HG02852 (cell line): Measurements from ENCODE around the gene TM2D1.

Experiments used
- ATAC-seq: cut with Tn5 transposase; IDR thresholded peaks from one replicate; pipeline ENCODE4 v1.9.1; 2021; ENCODE audit warnings: mild to moderate bottlenecking, moderate library complexity; ENCODE audit not compliant: unreplicated experiment

TM2D1 gene

DNA sequence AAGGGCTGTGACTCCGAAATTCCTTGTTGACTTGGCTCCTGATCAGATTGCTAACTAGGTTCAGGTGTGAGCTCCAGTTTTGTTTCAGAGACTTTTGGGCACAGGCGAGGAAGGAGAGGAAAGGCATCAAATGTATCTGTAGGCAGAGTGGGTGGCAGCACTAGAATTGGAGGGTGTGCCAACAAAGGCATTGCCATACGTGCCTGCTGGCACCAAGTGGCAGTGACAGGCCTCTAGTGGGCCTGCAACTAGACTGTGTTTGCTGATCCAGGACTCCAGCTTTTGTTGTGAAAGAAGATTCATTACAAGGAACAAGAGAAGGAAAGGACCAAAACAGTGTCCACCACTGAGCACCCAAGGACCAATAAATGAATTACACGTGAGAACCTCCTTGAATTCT, 79.5 kb downstream of the TM2D1 start:
- ATAC-seq = no peak

DNA sequence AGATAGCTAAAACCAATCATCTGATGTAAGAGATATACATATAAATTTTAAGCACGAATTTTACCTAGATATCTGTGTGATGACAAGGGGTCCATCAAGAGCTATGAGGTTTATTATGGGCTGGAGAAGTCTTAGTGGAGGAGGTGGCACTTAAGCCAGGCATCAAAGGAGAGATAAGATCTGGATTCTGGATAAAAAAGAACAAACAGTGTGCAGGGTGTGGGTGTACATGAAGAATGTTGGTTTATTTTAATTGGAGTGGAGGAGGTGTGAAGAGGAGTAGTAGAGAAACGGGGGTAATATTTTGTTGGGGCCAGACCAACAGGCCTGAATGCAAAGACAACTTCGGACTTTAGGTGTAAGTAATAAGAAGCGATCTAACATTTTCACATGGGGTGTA, 80.6 kb downstream of the TM2D1 start:
- no peak for ATAC-seq

DNA sequence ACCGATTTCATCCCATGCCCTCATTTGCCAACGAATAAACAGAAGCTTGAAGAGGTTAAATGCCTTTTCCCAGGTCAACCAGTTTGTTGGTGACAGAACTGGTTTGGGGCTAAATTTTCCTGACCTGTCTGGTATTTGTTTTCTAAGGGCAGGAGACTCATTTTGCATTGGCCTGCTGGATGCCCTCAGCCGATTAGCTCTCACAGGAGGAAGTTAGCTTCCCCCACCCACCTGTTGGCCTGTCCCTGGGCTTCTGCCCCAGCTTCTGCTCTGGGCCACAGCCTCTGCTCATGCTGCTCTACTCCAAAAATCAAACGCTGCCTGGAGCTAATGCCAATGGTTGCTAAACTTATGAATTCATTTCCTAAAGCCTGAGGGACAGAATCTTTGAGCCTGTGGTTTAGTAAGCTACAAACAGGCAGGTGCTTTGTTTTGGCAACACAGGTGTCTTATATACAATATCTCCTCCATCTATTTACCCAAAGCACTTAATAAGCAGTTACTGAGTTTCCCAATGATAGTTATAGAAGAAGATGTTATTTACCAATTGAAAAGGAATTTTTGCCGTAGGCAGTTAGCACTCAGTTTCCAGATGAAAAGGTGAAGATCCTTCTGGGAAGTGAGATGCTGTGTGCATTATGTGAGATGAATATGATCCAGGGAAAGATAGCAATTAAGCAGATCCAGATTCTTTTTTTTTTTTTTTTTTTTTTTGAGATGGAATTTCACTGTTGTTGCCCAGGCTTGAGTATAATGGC, 82.3 kb downstream of the TM2D1 start:
- ATAC-seq = no peak

DNA sequence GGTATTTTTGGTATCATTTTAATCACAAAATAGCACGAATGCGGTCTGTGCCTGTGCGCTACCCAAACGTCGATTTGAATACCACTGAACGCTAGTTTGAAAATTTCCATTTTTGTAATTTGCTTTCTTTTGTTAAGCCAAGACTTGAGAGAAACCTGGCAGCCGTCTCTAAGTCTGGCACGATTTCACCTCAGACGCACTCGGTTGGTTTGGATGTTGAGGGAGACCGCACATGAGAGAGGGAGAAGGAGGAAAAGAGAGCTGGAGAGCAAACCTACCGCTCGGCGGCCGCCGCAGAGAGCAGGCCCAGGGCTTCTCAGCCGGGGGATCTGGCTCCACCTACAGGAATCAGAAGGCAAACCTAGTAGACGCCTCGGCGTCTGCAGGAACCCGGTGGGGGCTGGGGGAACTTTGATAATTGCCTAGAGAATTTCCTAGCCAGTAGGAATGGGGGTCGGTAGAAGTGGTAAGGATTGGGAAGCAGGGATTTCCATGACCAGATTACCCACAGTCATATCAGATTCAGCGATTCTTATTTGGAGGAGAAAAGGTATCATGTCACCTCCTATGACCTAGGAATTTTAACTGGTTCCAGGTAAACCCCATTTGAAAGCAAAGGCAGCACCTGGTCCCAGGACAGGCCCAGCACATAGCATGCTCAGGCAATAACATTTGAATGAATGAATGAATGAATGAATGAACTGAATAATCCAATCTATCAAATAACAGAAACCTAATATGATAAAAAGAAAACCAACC, 83.2 kb downstream of the TM2D1 start:
- ATAC-seq = peak; percentile 98

DNA sequence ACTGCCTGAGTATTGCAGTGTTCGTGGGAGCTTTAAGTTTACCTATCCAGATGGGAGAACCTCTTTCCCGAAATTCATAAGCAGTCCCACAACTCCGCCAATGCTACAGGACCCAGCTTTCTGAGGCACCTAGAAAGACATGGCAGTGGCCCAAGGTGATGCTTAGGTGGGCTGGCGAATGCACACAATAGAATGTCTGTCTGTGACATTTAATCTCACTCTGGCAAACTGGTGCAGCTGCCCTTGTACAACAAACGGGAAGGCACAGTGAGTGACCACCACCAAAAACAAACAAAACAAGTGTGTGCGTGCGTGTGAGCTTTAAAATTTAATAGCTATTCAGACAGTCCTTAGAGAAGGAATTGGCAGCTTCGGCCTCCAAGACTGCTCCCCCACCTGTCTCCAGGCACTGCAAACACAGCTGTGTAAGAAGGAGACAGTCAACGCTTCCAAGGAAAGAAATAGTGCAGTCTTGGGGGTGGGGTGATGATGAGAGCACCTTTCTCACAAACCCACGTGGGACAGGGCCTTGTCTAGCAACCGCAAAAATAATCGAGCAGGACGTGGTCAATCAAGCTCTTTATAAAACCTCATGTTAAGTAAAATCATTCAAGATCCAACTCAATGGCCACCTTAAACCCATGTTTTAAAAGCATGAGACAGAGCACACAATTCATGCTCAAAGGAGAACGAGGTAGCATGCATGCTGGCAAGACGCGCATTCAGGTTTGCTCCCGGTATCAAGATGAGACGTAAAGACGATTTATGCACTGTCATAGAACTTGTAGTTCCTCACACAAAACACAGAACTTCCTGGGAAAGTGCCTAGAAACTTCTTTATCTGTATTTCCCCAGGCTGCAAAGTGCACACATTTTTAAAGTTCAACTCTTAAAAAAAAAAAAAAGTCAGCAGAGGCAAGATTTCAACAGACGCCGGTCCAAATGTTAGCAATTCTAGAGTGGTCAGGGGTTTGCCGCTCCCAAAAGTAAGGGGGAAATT, 84.1 kb downstream of the TM2D1 start:
- no peak for ATAC-seq

DNA sequence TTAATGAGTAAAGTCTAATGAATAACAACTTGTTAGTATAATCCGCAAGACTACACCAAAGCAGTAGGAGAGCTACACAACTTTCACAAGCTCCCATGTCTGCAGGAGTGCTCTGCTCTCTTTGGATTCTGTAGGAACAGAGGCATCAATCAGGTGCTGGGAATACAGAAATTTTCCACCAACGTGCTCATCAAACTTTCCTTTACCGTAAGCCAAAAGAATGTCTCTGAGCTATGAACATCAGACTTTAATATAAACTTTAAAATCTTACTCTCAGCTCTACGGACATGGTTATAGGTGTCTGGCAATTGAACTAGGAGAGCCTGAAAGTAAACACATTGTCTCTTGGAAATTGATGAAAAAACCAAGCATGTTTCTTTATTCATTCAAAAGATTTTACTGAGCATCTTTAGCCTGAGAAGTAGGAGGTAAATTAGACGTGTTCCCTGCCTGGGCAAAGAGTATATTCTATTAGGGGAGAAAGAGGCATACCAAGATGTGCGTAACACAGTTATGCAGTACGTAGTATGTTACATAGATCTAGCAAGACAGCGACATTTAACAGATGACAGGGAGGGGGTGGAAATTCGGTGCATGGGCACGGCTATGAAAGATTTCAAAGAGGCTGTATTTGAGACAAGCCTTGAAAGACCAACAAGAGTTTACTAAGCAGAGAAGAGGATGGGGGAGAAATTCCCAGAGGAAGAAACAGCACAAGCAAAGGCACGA, 85.2 kb downstream of the TM2D1 start:
- no peak for ATAC-seq

DNA sequence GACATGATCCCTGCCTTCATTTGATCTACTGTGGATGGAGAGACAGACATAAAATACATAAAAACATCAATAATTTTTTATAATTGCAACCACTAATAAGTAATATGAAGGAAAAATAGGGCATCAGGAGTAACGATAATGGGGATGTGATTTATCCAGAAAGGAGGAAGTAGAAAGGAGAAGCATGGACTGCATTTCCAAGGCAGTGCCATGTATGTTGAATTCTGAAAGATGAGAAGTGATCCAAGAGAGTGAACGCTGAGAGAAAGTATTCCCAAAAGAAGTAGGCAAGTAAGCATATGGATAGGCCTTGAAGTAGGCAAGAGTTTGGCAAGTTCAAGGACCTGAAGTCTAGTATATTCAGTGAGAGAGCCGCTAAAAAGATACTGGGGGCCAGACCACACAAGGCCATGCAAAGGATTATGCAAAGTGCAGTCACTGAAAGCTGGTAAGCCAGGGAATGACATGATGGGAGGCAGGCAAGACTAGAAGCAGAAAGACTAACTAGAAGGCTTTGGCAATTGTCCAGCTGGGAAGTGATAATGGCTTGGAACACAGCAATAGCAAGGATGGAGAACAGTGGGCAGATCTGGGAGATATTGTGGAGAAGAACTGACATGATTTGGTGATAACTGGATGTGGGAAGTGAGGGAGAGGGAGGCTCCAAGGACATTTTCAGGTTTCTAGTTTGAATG, 85.9 kb downstream of the TM2D1 start:
- no peak for ATAC-seq

DNA sequence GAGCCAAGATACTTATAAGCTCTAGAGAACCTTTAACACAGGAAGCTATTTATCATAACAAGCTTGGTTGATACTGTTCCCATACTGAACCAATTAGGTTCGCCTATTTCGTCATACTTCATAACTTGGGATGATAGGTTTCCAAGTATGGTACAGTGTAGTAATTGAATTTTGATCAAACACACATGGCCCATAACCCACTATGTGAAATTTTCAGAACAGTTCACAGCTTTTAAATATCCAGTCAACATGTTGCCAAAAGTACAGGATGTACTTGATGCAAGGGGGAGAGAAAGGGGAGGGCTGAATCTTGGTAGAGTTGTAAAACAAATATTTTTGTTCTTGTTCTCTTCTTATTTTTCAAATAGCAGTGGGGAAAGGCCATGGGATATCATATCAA, 86.6 kb downstream of the TM2D1 start:
- ATAC-seq = no peak

DNA sequence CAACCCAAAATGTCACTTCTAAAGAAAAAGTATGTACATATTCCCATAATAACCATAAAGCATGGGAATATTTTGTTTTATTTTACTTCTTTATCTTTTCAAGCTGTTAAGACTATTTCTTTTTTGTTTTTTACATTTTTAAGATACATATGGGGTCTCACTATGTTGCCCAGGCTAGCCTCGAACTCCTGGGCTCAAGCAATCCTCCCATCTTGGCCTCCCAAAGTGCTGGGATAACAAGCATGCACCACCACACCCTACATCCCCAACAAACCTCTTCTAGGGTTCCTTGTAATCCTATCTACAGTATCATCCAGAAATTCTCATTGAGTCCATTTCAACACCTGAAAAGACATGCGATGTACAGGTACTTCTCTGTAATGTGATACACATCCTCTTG, 87.5 kb downstream of the TM2D1 start:
- no peak for ATAC-seq

DNA sequence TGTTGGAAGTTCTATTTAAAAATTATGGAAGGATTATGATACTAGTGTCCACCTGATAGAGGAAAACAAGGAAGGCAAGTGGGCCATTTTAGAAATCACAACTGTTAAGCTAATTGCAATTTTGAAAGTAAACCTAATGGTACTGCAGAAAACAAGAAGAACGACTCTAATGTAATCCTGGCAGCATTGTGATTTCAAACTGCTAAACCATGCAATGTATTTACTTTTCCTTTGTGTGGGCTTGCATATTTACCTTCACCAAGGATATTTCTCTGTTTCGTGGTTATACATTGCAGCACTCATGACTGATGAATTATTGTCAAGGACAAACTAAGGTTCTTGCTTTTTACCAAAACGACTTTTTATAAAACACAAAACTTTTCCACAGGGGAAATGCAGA, 88.1 kb downstream of the TM2D1 start:
- ATAC-seq = no peak

DNA sequence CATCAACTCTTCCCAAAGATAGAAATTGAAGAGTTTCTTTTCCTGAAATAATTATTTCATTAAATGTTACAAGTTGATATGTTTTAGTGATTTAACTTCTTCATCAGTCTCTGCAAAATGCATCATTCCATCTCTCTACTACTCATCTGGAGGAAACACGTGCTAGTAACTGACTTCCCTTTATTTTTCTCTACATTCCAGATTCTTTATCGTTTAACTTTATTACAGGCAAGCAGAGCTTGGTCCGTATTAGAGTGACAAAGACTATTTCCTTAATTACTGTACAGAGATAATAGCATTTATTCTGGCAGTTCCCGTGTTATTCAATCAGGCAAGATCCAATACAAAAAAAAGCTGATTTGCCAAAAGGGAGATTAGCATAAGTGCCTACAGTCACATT, 88.6 kb downstream of the TM2D1 start:
- no peak for ATAC-seq

DNA sequence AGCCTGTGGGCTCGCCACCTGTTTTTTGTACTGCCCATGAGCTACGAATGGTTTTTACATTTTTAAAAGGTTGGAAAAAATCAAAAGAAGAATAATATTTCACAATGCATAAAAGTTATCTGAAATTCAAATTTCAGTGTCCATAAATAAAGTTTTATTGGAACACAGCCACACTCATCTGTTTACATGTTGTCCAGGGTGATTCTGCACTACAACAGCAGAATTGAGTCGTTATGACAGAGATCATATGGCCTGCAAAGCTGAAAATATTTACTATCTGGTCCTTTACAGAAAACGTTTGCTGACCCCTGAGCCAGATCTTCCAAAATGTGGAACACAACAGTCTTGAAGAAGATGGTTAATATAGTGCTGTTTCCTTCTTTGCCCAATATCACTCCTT, 89.4 kb downstream of the TM2D1 start:
- ATAC-seq = no peak

DNA sequence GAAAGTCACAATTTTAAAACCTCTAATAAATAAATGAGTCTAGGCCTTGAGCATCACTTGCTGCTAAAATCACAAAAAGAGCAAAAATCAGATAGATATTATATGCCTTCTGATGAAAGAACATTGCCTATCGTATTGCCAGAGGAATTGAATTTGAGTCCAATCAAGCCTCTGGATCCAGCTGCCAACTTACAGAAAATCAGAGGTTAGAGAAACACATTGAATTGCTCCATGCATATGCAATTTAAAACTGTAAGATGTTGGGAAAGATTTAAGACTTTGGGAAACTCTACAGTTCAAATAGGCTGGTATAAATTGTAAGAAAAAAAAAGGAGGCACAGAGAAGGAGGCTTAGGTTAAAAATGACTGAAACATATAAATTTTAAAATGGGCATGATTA, 93.5 kb downstream of the TM2D1 start:
- ATAC-seq = no peak
